ENCODE results near the gene SOX8.

- TF ChIP-seq ARNT (IDR thresholded peaks at IDR 0.05) (no peak), FOXA1 (IDR thresholded peaks at IDR 0.05) (no peak), ELF4 (IDR thresholded peaks at IDR 0.05) (no peak), SUZ12 (IDR thresholded peaks at IDR 0.05) (no peak), SP1 (IDR thresholded peaks at IDR 0.05) (no peak), LEF1 (IDR thresholded peaks at IDR 0.05; ENCODE audit: borderline replicate concordance) (no peak)
Measured at GRCh38 chr16:986925-987582, 5.5 kb downstream of the SOX8 start.
